Natural killer cell (primary cell): Measurements from ENCODE around the gene BAG5. TPM values are rescaled to one million over a fixed set of nuclear protein-coding genes. Genes with fewer than 3 reads are reported as not detected.

ENCODE experiments used
- ATAC-seq, 3 donors: fragments of 150-1000 bp in 2 of 3; fragments of 200-7000 bp in 1 of 3; cut with Tn5 transposase; 1 replicate in 1 of 3; 2 replicates in 2 of 3; pipeline ENCODE4 v1.10.0; 2021; ENCODE audit warnings: mild to moderate bottlenecking in 2 of 3, moderate library complexity in 2 of 3
- DNase-seq, 2 donors: peaks; one replicate each; pipeline versions ENCODE4 v3.0.0 to v3.0.0-alpha.2; 2013 to 2021; ENCODE audit warnings: mixed read lengths in 1 of 2
- H3K27ac ChIP-seq: one replicate; pipeline ENCODE4 v1.5.1; 2013; ENCODE audit warnings: mild to moderate bottlenecking, low read length
- H3K27me3 ChIP-seq: one replicate; pipeline ENCODE4 v1.6.1; 2013; ENCODE audit warnings: low read length; ENCODE audit not compliant: control insufficient read depth, insufficient read depth
- H3K36me3 ChIP-seq: one replicate; pipeline ENCODE4 v1.6.1; 2013; ENCODE audit warnings: low read length; ENCODE audit not compliant: control insufficient read depth, insufficient read depth
- H3K4me1 ChIP-seq: one replicate; pipeline ENCODE4 v1.6.1; 2013; ENCODE audit warnings: low read length; ENCODE audit not compliant: control insufficient read depth, insufficient read depth
- H3K4me3 ChIP-seq: one replicate; pipeline ENCODE4 v1.5.1; 2013; ENCODE audit warnings: low read length
- H3K9me3 ChIP-seq: one replicate; pipeline ENCODE4 v1.6.1; 2013; ENCODE audit warnings: low read length; ENCODE audit not compliant: control insufficient read depth, insufficient read depth
- H3K27ac Mint-ChIP-seq, 2 donors: one replicate each; pipeline ENCODE4 v1.8.0; 2022; ENCODE audit warnings: mild to moderate bottlenecking in 2 of 2, mixed read lengths in 2 of 2, moderate library complexity in 1 of 2
- H3K27me3 Mint-ChIP-seq, 2 donors: one replicate each; pipeline ENCODE4 v1.8.0; 2022; ENCODE audit warnings: low read depth in 2 of 2, mixed read lengths in 2 of 2
- H3K36me3 Mint-ChIP-seq: one replicate; pipeline ENCODE4 v1.8.0; 2022; ENCODE audit warnings: mixed read lengths
- H3K4me1 Mint-ChIP-seq, 2 donors: one replicate each; pipeline ENCODE4 v1.8.0; 2022; ENCODE audit warnings: mixed read lengths in 2 of 2
- H3K4me3 Mint-ChIP-seq: one replicate; pipeline ENCODE4 v1.8.0; 2022; ENCODE audit warnings: mild to moderate bottlenecking, moderate library complexity, mixed read lengths
- H3K9me3 Mint-ChIP-seq, 2 donors: one replicate each; pipeline ENCODE4 v1.8.0; 2022; ENCODE audit warnings: mixed read lengths in 2 of 2
- WGBS: methylation state at CpG from one replicate; pipeline ENCODE4 v1.1.7; 2013; ENCODE audit warnings: missing lambda C conversion rate; ENCODE audit not compliant: insufficient coverage; 5-methylcytosine and 5-hydroxymethylcytosine counted together
- intact Hi-C: fragments of 100-400 bp; cut with micrococcal nuclease; formaldehyde crosslinking; loops from one replicate; pipeline ENCODE4 v1.14.2; 2022
- total RNA-seq, 4 donors: library from RNA; stranded (reverse); fragments of 120-200 nt in 1 of 4; gene quantifications; one replicate each; pipeline versions ENCODE4 v1.2.3 to v1.2.4, GENCODE V29; 2013 to 2022
- TF ChIP-seq, protein P1 (sequence below): fragments of 200-600 bp; IDR thresholded peaks from one replicate; pipeline ENCODE4 v1.8.0; 2022; ENCODE audit warnings: antibody characterized with exemption

The BAG5 gene
- total RNA-seq, 3 donors from 2014 or later (not counting 1 experiment from before 2014, with no cell fraction given): 36.1 to 48.0 (median 47.0) TPM

DNA sequence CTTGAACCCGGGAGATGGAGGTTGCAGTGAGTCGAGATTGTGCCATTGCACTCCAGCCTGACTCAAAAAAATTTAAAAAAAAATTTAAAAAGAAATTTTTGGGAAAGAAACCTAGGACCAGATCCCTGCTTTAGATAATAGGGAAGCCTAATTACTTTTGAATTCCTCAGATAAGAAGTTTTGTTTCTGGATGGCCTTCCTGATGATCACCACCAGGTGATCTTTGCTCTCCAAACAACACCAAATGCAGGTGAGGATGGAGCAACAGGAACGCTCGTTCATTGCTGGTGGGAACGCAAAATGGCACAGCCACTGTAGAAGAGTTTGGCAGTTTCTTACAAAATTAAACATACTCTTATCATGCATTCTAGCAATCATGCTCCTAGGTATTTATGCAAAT lies 38.0 kb upstream of the BAG5 start:
- Mint-ChIP-seq H3K27me3 (no peaks in the 10 kb centered on the region), H3K36me3 (no peaks in the 10 kb centered on the region), H3K4me1 (peaks cover 0 to 5% of the 10 kb centered on the region in 2 donors), H3K9me3 (no peaks in the 10 kb centered on the region), H3K27ac (no peak overlapping the region), H3K4me3 (no peak overlapping the region)
- Histone ChIP-seq H3K4me1 (no peaks in the 10 kb centered on the region), H3K4me3 (no peak overlapping the region), H3K9me3 (no peaks in the 10 kb centered on the region), H3K36me3 (no peaks in the 10 kb centered on the region), H3K27me3 (no peaks in the 10 kb centered on the region), H3K27ac (no peak overlapping the region)
- intact Hi-C loops: no loop called here
- 90% methylated on average over 2 of the region's 5 CpGs for WGBS
- ATAC-seq (no peak), DNase-seq (no peak)
- TF ChIP-seq, protein P1, sequence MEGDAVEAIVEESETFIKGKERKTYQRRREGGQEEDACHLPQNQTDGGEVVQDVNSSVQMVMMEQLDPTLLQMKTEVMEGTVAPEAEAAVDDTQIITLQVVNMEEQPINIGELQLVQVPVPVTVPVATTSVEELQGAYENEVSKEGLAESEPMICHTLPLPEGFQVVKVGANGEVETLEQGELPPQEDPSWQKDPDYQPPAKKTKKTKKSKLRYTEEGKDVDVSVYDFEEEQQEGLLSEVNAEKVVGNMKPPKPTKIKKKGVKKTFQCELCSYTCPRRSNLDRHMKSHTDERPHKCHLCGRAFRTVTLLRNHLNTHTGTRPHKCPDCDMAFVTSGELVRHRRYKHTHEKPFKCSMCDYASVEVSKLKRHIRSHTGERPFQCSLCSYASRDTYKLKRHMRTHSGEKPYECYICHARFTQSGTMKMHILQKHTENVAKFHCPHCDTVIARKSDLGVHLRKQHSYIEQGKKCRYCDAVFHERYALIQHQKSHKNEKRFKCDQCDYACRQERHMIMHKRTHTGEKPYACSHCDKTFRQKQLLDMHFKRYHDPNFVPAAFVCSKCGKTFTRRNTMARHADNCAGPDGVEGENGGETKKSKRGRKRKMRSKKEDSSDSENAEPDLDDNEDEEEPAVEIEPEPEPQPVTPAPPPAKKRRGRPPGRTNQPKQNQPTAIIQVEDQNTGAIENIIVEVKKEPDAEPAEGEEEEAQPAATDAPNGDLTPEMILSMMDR: no peak

DNA sequence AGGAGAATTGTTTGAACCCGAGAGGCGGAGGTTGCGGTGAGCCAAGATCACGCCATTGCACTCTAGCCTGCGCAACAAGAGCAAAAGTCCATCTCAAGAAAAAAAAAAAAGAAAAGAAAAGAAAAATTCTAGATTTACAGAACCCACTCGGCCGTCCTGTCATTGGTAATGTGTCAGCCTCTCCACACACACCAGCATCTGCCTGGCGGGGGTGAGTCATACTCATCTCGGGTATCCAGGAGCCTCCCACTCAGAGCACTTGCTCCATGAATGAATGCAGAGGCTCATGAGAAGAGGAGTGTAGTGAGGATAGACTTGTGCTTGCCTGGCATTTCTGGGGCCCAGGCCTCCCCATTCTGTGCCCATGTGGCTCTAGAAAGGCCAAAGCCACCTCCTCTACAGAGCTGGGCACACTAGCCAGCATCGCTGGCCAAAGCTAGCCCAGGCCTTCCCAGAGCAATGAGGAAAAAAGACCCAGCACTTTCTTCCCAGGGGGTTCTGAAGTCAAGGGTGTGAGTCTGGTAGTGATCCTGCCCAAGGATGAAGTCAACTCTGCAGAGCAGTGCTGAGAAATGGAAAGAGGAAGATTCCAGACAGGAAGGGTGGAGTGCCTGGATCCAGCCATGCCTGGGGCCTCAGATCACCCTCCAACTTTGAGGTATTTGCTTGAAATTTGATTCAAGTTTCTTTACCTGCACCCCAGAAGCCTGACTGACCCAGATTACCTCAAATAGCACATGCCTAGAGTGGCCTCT lies 35.3 kb upstream of the BAG5 start:
- Histone ChIP-seq H3K27me3 (no peaks in the 10 kb centered on the region), H3K4me1 (peaks cover 7% of the 10 kb centered on the region), H3K27ac (no peak overlapping the region), H3K4me3 (no peak overlapping the region), H3K9me3 (no peaks in the 10 kb centered on the region), H3K36me3 (no peaks in the 10 kb centered on the region)
- ATAC-seq (no peak), DNase-seq (no peak)
- H3K36me3 Mint-ChIP-seq: no peaks in the 10 kb centered on the region
- intact Hi-C loops: no loop called here
- H3K27ac Mint-ChIP-seq: no peak overlapping the region
- TF ChIP-seq, protein P1: no peak
- H3K4me1 Mint-ChIP-seq: no peaks in the 10 kb centered on the region
- no peaks in the 10 kb centered on the region for H3K27me3 Mint-ChIP-seq
- no peak overlapping the region for H3K4me3 Mint-ChIP-seq
- H3K9me3 Mint-ChIP-seq: no peaks in the 10 kb centered on the region
- 92% methylated on average over 10 of the region's 10 CpGs for WGBS

DNA sequence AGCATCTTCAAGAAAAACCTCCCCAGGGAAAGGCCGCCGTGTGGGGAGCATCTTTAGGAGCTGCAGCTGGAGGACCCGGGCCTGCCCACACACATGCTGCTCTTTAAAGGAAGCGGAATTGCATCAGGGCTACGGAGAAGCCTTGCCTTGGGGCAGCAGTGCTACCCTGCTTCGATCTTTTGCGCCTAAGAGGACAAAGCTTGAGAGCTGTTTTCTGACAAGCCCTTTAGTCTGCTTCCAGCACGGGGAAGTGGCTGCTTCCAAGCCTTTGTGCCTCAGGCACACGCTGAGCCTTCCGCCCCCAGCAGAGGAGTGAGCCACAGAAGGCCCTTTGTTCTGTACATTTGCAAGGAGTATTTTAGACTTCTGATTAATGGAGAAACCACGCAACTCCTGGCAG lies 31.8 kb upstream of the BAG5 start:
- no peak overlapping the region for H3K27ac Mint-ChIP-seq
- Histone ChIP-seq H3K27ac (no peak overlapping the region), H3K4me3 (no peak overlapping the region), H3K9me3 (no peaks in the 10 kb centered on the region), H3K4me1 (peaks cover 7% of the 10 kb centered on the region), H3K36me3 (peaks cover 4% of the 10 kb centered on the region), H3K27me3 (no peaks in the 10 kb centered on the region)
- 93% methylated on average over 11 of the region's 11 CpGs for WGBS
- H3K4me3 Mint-ChIP-seq: no peak overlapping the region
- H3K4me1 Mint-ChIP-seq: no peaks in the 10 kb centered on the region
- no peaks in the 10 kb centered on the region for H3K9me3 Mint-ChIP-seq
- DNase-seq: no peak
- no peaks in the 10 kb centered on the region for H3K36me3 Mint-ChIP-seq
- ATAC-seq: no peak
- intact Hi-C loops: no loop called here
- H3K27me3 Mint-ChIP-seq: no peaks in the 10 kb centered on the region
- TF ChIP-seq, protein P1: no peak

DNA sequence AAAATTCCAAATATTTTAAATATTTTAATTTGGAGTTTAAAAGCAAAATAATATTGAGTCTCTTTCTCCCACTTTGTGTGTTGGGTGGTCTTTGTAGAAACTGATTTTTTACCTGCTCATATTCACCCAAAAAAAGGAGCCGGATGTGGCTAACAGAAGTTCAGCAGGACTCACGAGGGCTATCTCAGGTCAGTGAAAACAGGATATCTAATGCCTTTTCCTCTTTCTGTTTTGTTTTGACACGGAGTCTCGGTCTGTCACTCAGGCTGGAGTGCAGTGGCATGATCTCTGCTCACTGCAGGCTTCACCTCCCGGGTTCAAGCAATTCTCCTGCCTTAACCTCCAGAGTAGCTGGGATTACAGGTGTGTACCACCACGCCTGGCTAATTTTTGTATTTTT lies 31.1 kb upstream of the BAG5 start:
- DNase-seq: peak in 1 of 2 donors; percentile 19
- intact Hi-C loops: no loop called here
- Histone ChIP-seq H3K4me1 (peaks cover 7% of the 10 kb centered on the region), H3K9me3 (no peaks in the 10 kb centered on the region), H3K27ac (no peak overlapping the region), H3K4me3 (no peak overlapping the region), H3K27me3 (no peaks in the 10 kb centered on the region), H3K36me3 (peaks cover 4% of the 10 kb centered on the region)
- H3K4me3 Mint-ChIP-seq: peak overlapping the region; percentile 65
- H3K36me3 Mint-ChIP-seq: no peaks in the 10 kb centered on the region
- H3K27me3 Mint-ChIP-seq: no peaks in the 10 kb centered on the region
- H3K9me3 Mint-ChIP-seq: no peaks in the 10 kb centered on the region
- 56% methylated on average over 5 of the region's 6 CpGs for WGBS
- peak; percentile 62 to 83 (median 83) for ATAC-seq
- H3K27ac Mint-ChIP-seq: no peak overlapping the region
- no peaks in the 10 kb centered on the region for H3K4me1 Mint-ChIP-seq
- TF ChIP-seq, protein P1: no peak
